HL-60 (cell line): ENCODE results near the gene DBN1.

Source experiments
- DNase-seq, 2 experiments: peaks; one replicate each; pipeline ENCODE4 v3.0.0-alpha.2; 2010 to 2020; ENCODE audit warnings: low read depth in 1 of 2, low spot score in 1 of 2
- H3K27ac ChIP-seq: fragments of 250-450 bp; sonication (Bioruptor Pico); replicated peaks from 2 replicates; pipeline ENCODE4 v1.5.1; 2020; ENCODE audit warnings: mild to moderate bottlenecking, moderate library complexity
- H3K27me3 ChIP-seq: fragments of 250-450 bp; sonication (Bioruptor Pico); 2 replicates; pipeline ENCODE4 v1.5.1; 2021; ENCODE audit warnings: mild to moderate bottlenecking, moderate library complexity; ENCODE audit not compliant: insufficient read depth, poor library complexity, severe bottlenecking
- H3K4me3 ChIP-seq: replicated peaks from 2 replicates; pipeline ENCODE4 v1.5.1; 2011; ENCODE audit warnings: mild to moderate bottlenecking, control low read depth, low read length; ENCODE audit not compliant: insufficient read depth
- GABPA ChIP-seq: IDR thresholded peaks from 2 replicates; pipeline ENCODE4 v1.6.1; 2012; ENCODE audit warnings: low read depth
- POLR2AphosphoS5 ChIP-seq: IDR thresholded peaks from 2 replicates; pipeline ENCODE4 v1.6.1; 2012; ENCODE audit warnings: low read depth
- SPI1 ChIP-seq: IDR thresholded peaks from 2 replicates; pipeline ENCODE4 v1.6.1; 2012; ENCODE audit warnings: low read depth, mild to moderate bottlenecking, borderline replicate concordance
- TF ChIP-seq, protein P1 (sequence below): IDR thresholded peaks from 2 replicates; pipeline ENCODE4 v1.6.1; 2012; ENCODE audit warnings: low read depth; ENCODE audit not compliant: insufficient replicate concordance
- TF ChIP-seq, protein P2 (sequence below): IDR thresholded peaks from one replicate; pipeline ENCODE4 v1.5.1; 2011; ENCODE audit warnings: low read length, control low read depth, inconsistent platforms; ENCODE audit not compliant: insufficient read depth

Gene DBN1

DNA sequence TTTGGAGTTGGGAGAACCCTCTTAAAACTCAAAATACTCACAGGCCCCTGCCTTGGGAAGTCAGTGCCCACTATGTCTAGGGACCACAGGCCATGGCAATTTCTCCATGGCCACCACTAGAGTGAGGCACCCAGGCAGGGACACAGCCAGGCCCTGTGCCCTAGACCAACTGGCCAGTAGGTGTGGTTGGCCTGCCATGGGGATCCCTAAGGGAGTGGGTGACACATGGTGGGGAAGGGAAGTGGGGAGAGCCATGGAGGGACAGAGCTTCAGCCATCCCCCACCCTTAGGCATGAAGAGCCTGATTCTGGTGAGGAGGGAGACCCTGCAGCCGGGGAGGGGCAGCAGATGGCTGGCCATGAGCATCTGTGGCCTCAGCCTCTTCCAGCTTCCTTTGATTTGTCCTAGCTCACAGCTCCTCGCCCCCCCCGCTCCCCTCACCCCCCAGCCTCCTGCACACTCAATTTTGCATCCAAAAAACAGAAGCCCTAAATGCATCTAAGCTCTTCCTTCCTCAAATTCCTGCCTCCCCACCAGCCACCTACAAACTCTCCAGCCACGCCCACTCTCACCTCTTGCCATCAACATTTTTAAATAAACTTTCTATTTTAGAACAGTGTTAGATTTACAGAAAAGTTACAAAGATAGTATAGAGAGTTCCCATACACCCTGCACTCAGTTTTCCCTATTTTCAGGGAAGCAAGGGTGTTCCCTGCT is 1.6 kb upstream of the DBN1 start:
- TF ChIP-seq SPI1 (peak; percentile 14; the same call in 1 of the 2 replicates), GABPA (no peak), POLR2AphosphoS5 (no peak)
- TF ChIP-seq, protein P1, sequence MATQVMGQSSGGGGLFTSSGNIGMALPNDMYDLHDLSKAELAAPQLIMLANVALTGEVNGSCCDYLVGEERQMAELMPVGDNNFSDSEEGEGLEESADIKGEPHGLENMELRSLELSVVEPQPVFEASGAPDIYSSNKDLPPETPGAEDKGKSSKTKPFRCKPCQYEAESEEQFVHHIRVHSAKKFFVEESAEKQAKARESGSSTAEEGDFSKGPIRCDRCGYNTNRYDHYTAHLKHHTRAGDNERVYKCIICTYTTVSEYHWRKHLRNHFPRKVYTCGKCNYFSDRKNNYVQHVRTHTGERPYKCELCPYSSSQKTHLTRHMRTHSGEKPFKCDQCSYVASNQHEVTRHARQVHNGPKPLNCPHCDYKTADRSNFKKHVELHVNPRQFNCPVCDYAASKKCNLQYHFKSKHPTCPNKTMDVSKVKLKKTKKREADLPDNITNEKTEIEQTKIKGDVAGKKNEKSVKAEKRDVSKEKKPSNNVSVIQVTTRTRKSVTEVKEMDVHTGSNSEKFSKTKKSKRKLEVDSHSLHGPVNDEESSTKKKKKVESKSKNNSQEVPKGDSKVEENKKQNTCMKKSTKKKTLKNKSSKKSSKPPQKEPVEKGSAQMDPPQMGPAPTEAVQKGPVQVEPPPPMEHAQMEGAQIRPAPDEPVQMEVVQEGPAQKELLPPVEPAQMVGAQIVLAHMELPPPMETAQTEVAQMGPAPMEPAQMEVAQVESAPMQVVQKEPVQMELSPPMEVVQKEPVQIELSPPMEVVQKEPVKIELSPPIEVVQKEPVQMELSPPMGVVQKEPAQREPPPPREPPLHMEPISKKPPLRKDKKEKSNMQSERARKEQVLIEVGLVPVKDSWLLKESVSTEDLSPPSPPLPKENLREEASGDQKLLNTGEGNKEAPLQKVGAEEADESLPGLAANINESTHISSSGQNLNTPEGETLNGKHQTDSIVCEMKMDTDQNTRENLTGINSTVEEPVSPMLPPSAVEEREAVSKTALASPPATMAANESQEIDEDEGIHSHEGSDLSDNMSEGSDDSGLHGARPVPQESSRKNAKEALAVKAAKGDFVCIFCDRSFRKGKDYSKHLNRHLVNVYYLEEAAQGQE, result no peak
- TF ChIP-seq, protein P2, sequence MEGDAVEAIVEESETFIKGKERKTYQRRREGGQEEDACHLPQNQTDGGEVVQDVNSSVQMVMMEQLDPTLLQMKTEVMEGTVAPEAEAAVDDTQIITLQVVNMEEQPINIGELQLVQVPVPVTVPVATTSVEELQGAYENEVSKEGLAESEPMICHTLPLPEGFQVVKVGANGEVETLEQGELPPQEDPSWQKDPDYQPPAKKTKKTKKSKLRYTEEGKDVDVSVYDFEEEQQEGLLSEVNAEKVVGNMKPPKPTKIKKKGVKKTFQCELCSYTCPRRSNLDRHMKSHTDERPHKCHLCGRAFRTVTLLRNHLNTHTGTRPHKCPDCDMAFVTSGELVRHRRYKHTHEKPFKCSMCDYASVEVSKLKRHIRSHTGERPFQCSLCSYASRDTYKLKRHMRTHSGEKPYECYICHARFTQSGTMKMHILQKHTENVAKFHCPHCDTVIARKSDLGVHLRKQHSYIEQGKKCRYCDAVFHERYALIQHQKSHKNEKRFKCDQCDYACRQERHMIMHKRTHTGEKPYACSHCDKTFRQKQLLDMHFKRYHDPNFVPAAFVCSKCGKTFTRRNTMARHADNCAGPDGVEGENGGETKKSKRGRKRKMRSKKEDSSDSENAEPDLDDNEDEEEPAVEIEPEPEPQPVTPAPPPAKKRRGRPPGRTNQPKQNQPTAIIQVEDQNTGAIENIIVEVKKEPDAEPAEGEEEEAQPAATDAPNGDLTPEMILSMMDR, result no peak
- no peak overlapping the region for H3K27ac ChIP-seq
- H3K27me3 ChIP-seq, result no peaks in the 10 kb centered on the region

DNA sequence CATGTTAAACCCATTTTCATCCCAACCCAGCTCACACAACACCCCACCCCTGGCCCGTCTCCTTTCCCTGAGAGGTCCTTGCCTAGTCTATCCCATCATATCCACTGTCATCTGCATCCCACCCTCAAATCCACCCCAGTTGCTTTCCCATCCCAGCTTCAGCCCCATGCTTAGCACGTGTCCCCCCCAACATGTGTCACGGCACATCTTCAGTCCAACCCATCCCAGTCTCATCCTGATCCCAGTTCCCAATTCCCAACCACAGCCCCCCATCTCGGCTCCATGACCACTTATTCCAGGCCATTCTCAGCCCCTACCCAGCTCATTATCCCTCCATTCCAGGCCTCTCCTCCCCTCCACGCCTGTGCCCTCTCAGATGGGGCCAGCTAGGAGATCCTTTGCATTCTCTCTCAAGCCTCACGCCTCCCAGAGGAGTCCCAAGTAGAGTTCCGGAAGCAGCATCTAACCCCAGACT is 605 bp upstream of the DBN1 start:
- Histone ChIP-seq H3K27me3 (no peaks in the 10 kb centered on the region), H3K27ac (no peak overlapping the region), H3K4me3 (no peak overlapping the region)
- TF ChIP-seq POLR2AphosphoS5, result no peak
- TF ChIP-seq, protein P1, result no peak
- TF ChIP-seq, protein P2, result no peak
- no peak for TF ChIP-seq SPI1
- TF ChIP-seq GABPA, result no peak
- DNase-seq, result no peak

More for the DNA sequence above, 1.6 kb upstream of the DBN1 start:
- H3K4me3 ChIP-seq, result no peak overlapping the region
- DNase-seq, result no peak

DNA sequence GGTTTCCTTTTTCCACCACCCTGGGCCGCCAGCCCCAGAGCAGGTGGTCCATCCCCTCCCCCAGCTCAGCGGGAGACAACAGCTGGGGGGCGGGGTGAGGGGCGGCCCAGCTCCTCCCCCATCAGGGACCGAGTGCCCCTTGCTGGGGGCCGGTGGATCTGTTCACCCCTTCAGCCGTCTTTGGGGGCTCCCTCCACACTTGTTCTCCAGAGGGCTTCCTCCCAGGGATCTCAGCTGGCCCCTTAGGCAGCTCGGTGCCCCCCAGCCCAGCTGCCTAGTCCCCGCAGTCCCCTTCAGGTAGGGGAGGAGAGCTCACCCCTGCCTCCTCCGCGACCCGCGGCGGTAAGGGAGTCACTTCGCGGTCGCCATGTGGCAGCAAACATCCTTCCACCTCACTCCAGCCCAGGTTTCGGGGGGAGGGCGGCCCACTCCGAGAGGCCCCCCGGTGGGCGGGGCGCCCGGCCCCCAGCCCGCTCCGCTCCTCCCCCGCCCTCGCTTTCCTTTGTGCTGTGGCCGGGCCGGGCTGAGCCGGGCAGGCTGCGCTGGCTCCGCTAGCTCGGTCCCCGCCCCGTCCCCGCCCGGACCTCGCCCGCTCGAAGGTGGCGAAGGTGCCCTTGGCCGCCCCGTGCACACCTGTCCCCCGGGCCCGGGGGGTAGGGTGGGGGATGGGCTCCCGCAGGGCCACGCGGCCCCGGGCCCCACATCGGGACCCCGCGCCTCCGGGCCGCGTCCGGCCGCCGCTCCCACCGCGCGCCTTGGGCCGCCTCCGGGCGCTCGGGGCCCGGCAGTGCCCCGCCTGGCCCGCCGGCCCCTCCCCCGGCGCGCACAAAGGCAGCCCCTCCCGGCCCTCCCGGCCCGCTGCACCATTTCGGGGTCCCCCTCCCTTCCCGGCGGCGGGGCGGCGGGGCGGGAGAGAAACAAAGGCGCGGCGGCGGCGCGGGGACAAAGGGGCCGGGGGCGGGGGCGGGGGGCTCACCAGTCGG is 683 bp downstream of the DBN1 start:
- H3K27ac ChIP-seq, result no peak overlapping the region

More for the DNA sequence above, 683 bp downstream of the DBN1 start:
- Histone ChIP-seq H3K4me3 (peak overlapping the region; percentile 33), H3K27me3 (no peaks in the 10 kb centered on the region)
- DNase-seq, result no peak
- TF ChIP-seq, protein P2, result no peak
- TF ChIP-seq GABPA, result no peak
- TF ChIP-seq, protein P1, result no peak
- TF ChIP-seq POLR2AphosphoS5, result no peak
- no peak for TF ChIP-seq SPI1
